ENCODE results near the gene GFER.

Gene GFER

GRCh38 chr16:2001456-2002355 lies 17.7 kb downstream of the GFER start:
- 96% methylated on average over 53 of the region's 53 CpGs for WGBS, 2 experiments
- Histone ChIP-seq H3K4me3 (ENCODE audit: insufficient read depth, low read depth, low read length) (no peak overlapping the region), H3K4me1 (ENCODE audit: control insufficient read depth, insufficient read depth, low read length) (peaks cover 17% of the 10 kb centered on the region), H3K27me3 (ENCODE audit: control insufficient read depth, insufficient read depth, low read length, poor library complexity, severe bottlenecking) (no peaks in the 10 kb centered on the region), H3K36me3 (ENCODE audit: control insufficient read depth, insufficient read depth, low read length) (peaks cover 39% of the 10 kb centered on the region), H3K9me3 (ENCODE audit: control insufficient read depth, low read length) (no peaks in the 10 kb centered on the region), H3K27ac (ENCODE audit: insufficient read depth, low read depth, low read length, poor library complexity, severe bottlenecking) (no peak overlapping the region)

- 95 to 96% methylated on average over 47 of the region's 47 CpGs for WGBS, 2 experiments
- no peak overlapping the region for H3K27ac ChIP-seq (ENCODE audit: insufficient read depth, low read depth, low read length, poor library complexity, severe bottlenecking)
- H3K4me3 ChIP-seq (ENCODE audit: insufficient read depth, low read depth, low read length) = no peak overlapping the region
- H3K36me3 ChIP-seq (ENCODE audit: control insufficient read depth, insufficient read depth, low read length) = peaks cover 39% of the 10 kb centered on the region
- H3K27me3 ChIP-seq (ENCODE audit: control insufficient read depth, insufficient read depth, low read length, poor library complexity, severe bottlenecking) = no peaks in the 10 kb centered on the region
- peaks cover 20% of the 10 kb centered on the region for H3K4me1 ChIP-seq (ENCODE audit: control insufficient read depth, insufficient read depth, low read length)
- H3K9me3 ChIP-seq (ENCODE audit: control insufficient read depth, low read length) = no peaks in the 10 kb centered on the region
Measured at GRCh38 chr16:2002406-2003230, 18.6 kb downstream of the GFER start.

GRCh38 chr16:2003231-2003826 lies 19.3 kb downstream of the GFER start:
- no peak overlapping the region for H3K27ac ChIP-seq (ENCODE audit: insufficient read depth, low read depth, low read length, poor library complexity, severe bottlenecking)
- H3K9me3 ChIP-seq (ENCODE audit: control insufficient read depth, low read length) = no peaks in the 10 kb centered on the region
- H3K27me3 ChIP-seq (ENCODE audit: control insufficient read depth, insufficient read depth, low read length, poor library complexity, severe bottlenecking) = no peaks in the 10 kb centered on the region
- 94 to 95% methylated on average over 8 of the region's 8 CpGs for WGBS, 2 experiments
- H3K4me3 ChIP-seq (ENCODE audit: insufficient read depth, low read depth, low read length) = no peak overlapping the region
- peaks cover 27% of the 10 kb centered on the region for H3K4me1 ChIP-seq (ENCODE audit: control insufficient read depth, insufficient read depth, low read length)
- H3K36me3 ChIP-seq (ENCODE audit: control insufficient read depth, insufficient read depth, low read length) = peaks cover 39% of the 10 kb centered on the region

GRCh38 chr16:2003827-2004641 lies 20.0 kb downstream of the GFER start:
- no peaks in the 10 kb centered on the region for H3K9me3 ChIP-seq (ENCODE audit: control insufficient read depth, low read length)
- H3K27me3 ChIP-seq (ENCODE audit: control insufficient read depth, insufficient read depth, low read length, poor library complexity, severe bottlenecking) = no peaks in the 10 kb centered on the region
- H3K4me1 ChIP-seq (ENCODE audit: control insufficient read depth, insufficient read depth, low read length) = peaks cover 31% of the 10 kb centered on the region
- H3K4me3 ChIP-seq (ENCODE audit: insufficient read depth, low read depth, low read length) = no peak overlapping the region
- peak overlapping the region; percentile 84 for H3K27ac ChIP-seq (ENCODE audit: insufficient read depth, low read depth, low read length, poor library complexity, severe bottlenecking)
- 32% methylated on average over 36 of the region's 36 CpGs for WGBS, 2 experiments
- peaks cover 34% of the 10 kb centered on the region for H3K36me3 ChIP-seq (ENCODE audit: control insufficient read depth, insufficient read depth, low read length)

GRCh38 chr16:2004795-2005517 lies 21.0 kb downstream of the GFER start:
- H3K36me3 ChIP-seq (ENCODE audit: control insufficient read depth, insufficient read depth, low read length) = peaks cover 28% of the 10 kb centered on the region
- H3K4me3 ChIP-seq (ENCODE audit: insufficient read depth, low read depth, low read length) = no peak overlapping the region
- H3K27ac ChIP-seq (ENCODE audit: insufficient read depth, low read depth, low read length, poor library complexity, severe bottlenecking) = peak overlapping the region; percentile 84
- H3K4me1 ChIP-seq (ENCODE audit: control insufficient read depth, insufficient read depth, low read length) = peaks cover 31% of the 10 kb centered on the region
- WGBS, 2 experiments = 91 to 92% methylated on average over 34 of the region's 34 CpGs
- no peaks in the 10 kb centered on the region for H3K27me3 ChIP-seq (ENCODE audit: control insufficient read depth, insufficient read depth, low read length, poor library complexity, severe bottlenecking)
- no peaks in the 10 kb centered on the region for H3K9me3 ChIP-seq (ENCODE audit: control insufficient read depth, low read length)

- H3K36me3 ChIP-seq (ENCODE audit: control insufficient read depth, insufficient read depth, low read length) = peaks cover 21% of the 10 kb centered on the region
- no peak overlapping the region for H3K4me3 ChIP-seq (ENCODE audit: insufficient read depth, low read depth, low read length)
- H3K9me3 ChIP-seq (ENCODE audit: control insufficient read depth, low read length) = no peaks in the 10 kb centered on the region
- WGBS, 2 experiments = 91 to 93% methylated on average over 21 of the region's 21 CpGs
- H3K27ac ChIP-seq (ENCODE audit: insufficient read depth, low read depth, low read length, poor library complexity, severe bottlenecking) = no peak overlapping the region
- peaks cover 34% of the 10 kb centered on the region for H3K4me1 ChIP-seq (ENCODE audit: control insufficient read depth, insufficient read depth, low read length)
- H3K27me3 ChIP-seq (ENCODE audit: control insufficient read depth, insufficient read depth, low read length, poor library complexity, severe bottlenecking) = no peaks in the 10 kb centered on the region
Measured at GRCh38 chr16:2005646-2006045, 21.7 kb downstream of the GFER start.

GRCh38 chr16:2006317-2006716 lies 22.3 kb downstream of the GFER start:
- Histone ChIP-seq H3K4me1 (ENCODE audit: control insufficient read depth, insufficient read depth, low read length) (peaks cover 34% of the 10 kb centered on the region), H3K36me3 (ENCODE audit: control insufficient read depth, insufficient read depth, low read length) (peaks cover 14% of the 10 kb centered on the region), H3K27me3 (ENCODE audit: control insufficient read depth, insufficient read depth, low read length, poor library complexity, severe bottlenecking) (no peaks in the 10 kb centered on the region), H3K27ac (ENCODE audit: insufficient read depth, low read depth, low read length, poor library complexity, severe bottlenecking) (no peak overlapping the region), H3K9me3 (ENCODE audit: control insufficient read depth, low read length) (no peaks in the 10 kb centered on the region), H3K4me3 (ENCODE audit: insufficient read depth, low read depth, low read length) (no peak overlapping the region)
- 93 to 94% methylated on average over 8 of the region's 8 CpGs for WGBS, 2 experiments

- no peak overlapping the region for H3K4me3 ChIP-seq (ENCODE audit: insufficient read depth, low read depth, low read length)
- H3K36me3 ChIP-seq (ENCODE audit: control insufficient read depth, insufficient read depth, low read length) = peaks cover 5% of the 10 kb centered on the region
- peaks cover 34% of the 10 kb centered on the region for H3K4me1 ChIP-seq (ENCODE audit: control insufficient read depth, insufficient read depth, low read length)
- H3K9me3 ChIP-seq (ENCODE audit: control insufficient read depth, low read length) = no peaks in the 10 kb centered on the region
- 94 to 95% methylated on average over 16 of the region's 16 CpGs for WGBS, 2 experiments
- H3K27me3 ChIP-seq (ENCODE audit: control insufficient read depth, insufficient read depth, low read length, poor library complexity, severe bottlenecking) = no peaks in the 10 kb centered on the region
- no peak overlapping the region for H3K27ac ChIP-seq (ENCODE audit: insufficient read depth, low read depth, low read length, poor library complexity, severe bottlenecking)
Measured at GRCh38 chr16:2007081-2007836, 23.3 kb downstream of the GFER start.
